ENCODE measurements around the gene BACE1-AS.

- TF ChIP-seq, protein P1, sequence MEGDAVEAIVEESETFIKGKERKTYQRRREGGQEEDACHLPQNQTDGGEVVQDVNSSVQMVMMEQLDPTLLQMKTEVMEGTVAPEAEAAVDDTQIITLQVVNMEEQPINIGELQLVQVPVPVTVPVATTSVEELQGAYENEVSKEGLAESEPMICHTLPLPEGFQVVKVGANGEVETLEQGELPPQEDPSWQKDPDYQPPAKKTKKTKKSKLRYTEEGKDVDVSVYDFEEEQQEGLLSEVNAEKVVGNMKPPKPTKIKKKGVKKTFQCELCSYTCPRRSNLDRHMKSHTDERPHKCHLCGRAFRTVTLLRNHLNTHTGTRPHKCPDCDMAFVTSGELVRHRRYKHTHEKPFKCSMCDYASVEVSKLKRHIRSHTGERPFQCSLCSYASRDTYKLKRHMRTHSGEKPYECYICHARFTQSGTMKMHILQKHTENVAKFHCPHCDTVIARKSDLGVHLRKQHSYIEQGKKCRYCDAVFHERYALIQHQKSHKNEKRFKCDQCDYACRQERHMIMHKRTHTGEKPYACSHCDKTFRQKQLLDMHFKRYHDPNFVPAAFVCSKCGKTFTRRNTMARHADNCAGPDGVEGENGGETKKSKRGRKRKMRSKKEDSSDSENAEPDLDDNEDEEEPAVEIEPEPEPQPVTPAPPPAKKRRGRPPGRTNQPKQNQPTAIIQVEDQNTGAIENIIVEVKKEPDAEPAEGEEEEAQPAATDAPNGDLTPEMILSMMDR (IDR thresholded peaks at IDR 0.05; ENCODE audit: low read length), result no peak
- no peak for TF ChIP-seq EZH2phosphoT487 (IDR thresholded peaks at IDR 0.05; ENCODE audit: low read length)
- TF ChIP-seq EZH2 (optimal IDR thresholded peaks at IDR 0.05; ENCODE audit: low read depth, low read length), result no peak
Measured at GRCh38 chr11:117335399-117335798, 44.3 kb downstream of the BACE1-AS start.

All from MM.1S (cell line).